HTERT RPE-1 (cell line): ENCODE measurements around the gene RASA3.
"Not testable (repeated sequence)": the region's sequence is repeated elsewhere in the genome, so short reads cannot be mapped to it uniquely, and the experiment has no call there.

ENCODE experiments used
- in situ Hi-C: fragments of 300-500 bp; cut with MboI; formaldehyde crosslinking; loops from 4 replicates; pipeline ENCODE4 v1.14.3; 2020; ENCODE audit warnings: low sequenced_read_pairs

Gene RASA3

GRCh38 chr13:114023716-114024602 lies 108.5 kb downstream of the RASA3 start:
- in situ Hi-C loops, result no loop called here

GRCh38 chr13:114022876-114023275 lies 109.5 kb downstream of the RASA3 start:
- in situ Hi-C loops, result no loop called here

GRCh38 chr13:114022309-114022669 lies 110.1 kb downstream of the RASA3 start:
- in situ Hi-C loops, result no loop called here

GRCh38 chr13:114021464-114022308 lies 110.7 kb downstream of the RASA3 start:
- in situ Hi-C loops, result no loop called here

- in situ Hi-C loops, result no loop called here
Observed at GRCh38 chr13:114020750-114021463, 111.5 kb downstream of the RASA3 start.

GRCh38 chr13:114020134-114020533 lies 112.3 kb downstream of the RASA3 start:
- in situ Hi-C loops, result not testable (repeated sequence)

- in situ Hi-C loops, result no loop called here
Observed at GRCh38 chr13:114019367-114019766, 113.1 kb downstream of the RASA3 start.

GRCh38 chr13:114018461-114019055 lies 113.9 kb downstream of the RASA3 start:
- in situ Hi-C loops, result no loop called here

- in situ Hi-C loops, result no loop called here
Observed at GRCh38 chr13:114017966-114018365, 114.5 kb downstream of the RASA3 start.

GRCh38 chr13:114017028-114017630 lies 115.3 kb downstream of the RASA3 start:
- in situ Hi-C loops, result no loop called here

- in situ Hi-C loops, result no loop called here
Observed at GRCh38 chr13:114016321-114017027, 115.9 kb downstream of the RASA3 start.

- in situ Hi-C loops, result no loop called here
Observed at GRCh38 chr13:114015969-114016295, 116.5 kb downstream of the RASA3 start.

GRCh38 chr13:114015111-114015968 lies 117.1 kb downstream of the RASA3 start:
- in situ Hi-C loops, result no loop called here

GRCh38 chr13:114013952-114014629 lies 118.3 kb downstream of the RASA3 start:
- in situ Hi-C loops, result no loop called here

- in situ Hi-C loops, result no loop called here
Observed at GRCh38 chr13:114013336-114013735, 119.1 kb downstream of the RASA3 start.

- in situ Hi-C loops, result no loop called here
Observed at GRCh38 chr13:114012921-114013320, 119.5 kb downstream of the RASA3 start.

- in situ Hi-C loops, result no loop called here
Observed at GRCh38 chr13:114012141-114012540, 120.3 kb downstream of the RASA3 start.

GRCh38 chr13:114011226-114011625 lies 121.2 kb downstream of the RASA3 start:
- in situ Hi-C loops, result no loop called here
